AG09309 (cell line): ENCODE results near the gene HECW1.

Source experiments
- DNase-seq: peaks from one replicate; pipeline ENCODE4 v3.0.0-alpha.2; 2010; ENCODE audit warnings: low read depth
- H3K4me3 ChIP-seq: 2 replicates; pipeline ENCODE4 v1.5.1; 2011; ENCODE audit warnings: mild to moderate bottlenecking, low read depth, low read length, moderate library complexity; ENCODE audit not compliant: control insufficient read depth
- CTCF ChIP-seq: IDR thresholded peaks from 2 replicates; pipeline ENCODE4 v1.5.1; 2011; ENCODE audit warnings: mild to moderate bottlenecking, low read depth, low read length, inconsistent platforms; ENCODE audit not compliant: insufficient read depth, control insufficient read depth; ENCODE audit errors: missing control alignments

HECW1 gene

GRCh38 chr7:43302211-43302711 lies 189.8 kb downstream of the HECW1 start:
- DNase-seq = no peak
- no peak for TF ChIP-seq CTCF
- H3K4me3 ChIP-seq = no peak overlapping the region

GRCh38 chr7:43302773-43303460 lies 190.5 kb downstream of the HECW1 start:
- TF ChIP-seq CTCF = no peak
- DNase-seq = no peak
- H3K4me3 ChIP-seq = no peak overlapping the region

- no peak for DNase-seq
- no peak for TF ChIP-seq CTCF
- H3K4me3 ChIP-seq = no peak overlapping the region
Measured at GRCh38 chr7:43303740-43304241, 191.3 kb downstream of the HECW1 start.

- no peak overlapping the region for H3K4me3 ChIP-seq
- no peak for TF ChIP-seq CTCF
Measured at GRCh38 chr7:43306404-43306803, 194.0 kb downstream of the HECW1 start.

GRCh38 chr7:43307522-43307921 lies 195.1 kb downstream of the HECW1 start:
- TF ChIP-seq CTCF = no peak
- no peak overlapping the region for H3K4me3 ChIP-seq
- DNase-seq = no peak

More at GRCh38 chr7:43306404-43306803, 194.0 kb downstream of the HECW1 start:
- DNase-seq = no peak

GRCh38 chr7:43308913-43309705 lies 196.7 kb downstream of the HECW1 start:
- no peak for DNase-seq
- H3K4me3 ChIP-seq = no peak overlapping the region
- no peak for TF ChIP-seq CTCF
